ENCODE data around the gene PRRG3.

Gene PRRG3

DNA sequence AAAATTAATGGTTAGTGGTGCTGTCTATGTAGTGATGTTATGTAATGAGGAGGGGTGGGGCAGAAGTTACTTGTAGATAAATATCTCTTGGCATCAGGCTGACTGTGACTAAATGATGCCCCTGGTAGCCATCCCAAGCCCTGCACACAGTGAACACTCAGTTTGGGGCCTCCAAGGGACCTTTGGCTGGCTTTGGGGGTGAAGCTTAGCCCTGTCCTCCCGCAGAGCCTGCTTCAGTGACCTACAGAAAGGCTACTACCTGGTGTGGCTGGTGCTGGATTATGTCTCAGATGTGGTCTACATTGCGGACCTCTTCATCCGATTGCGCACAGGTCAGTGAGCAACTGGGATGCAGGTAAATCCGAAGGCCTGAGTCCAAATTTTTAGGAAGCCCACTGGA, 47.1 kb downstream of the PRRG3 start:
- no peak for DNase-seq (ENCODE audit: low spot score)
- no peaks in the 10 kb centered on the region for H3K9me3 Mint-ChIP-seq
- H3K27me3 Mint-ChIP-seq (ENCODE audit: low read depth), result no peaks in the 10 kb centered on the region
- no peak overlapping the region for H3K27ac Mint-ChIP-seq
- no peaks in the 10 kb centered on the region for H3K36me3 Mint-ChIP-seq (ENCODE audit: low read depth)
- H3K4me3 Mint-ChIP-seq, result no peak overlapping the region
- no peaks in the 10 kb centered on the region for H3K4me1 Mint-ChIP-seq (ENCODE audit: low read depth)

DNA sequence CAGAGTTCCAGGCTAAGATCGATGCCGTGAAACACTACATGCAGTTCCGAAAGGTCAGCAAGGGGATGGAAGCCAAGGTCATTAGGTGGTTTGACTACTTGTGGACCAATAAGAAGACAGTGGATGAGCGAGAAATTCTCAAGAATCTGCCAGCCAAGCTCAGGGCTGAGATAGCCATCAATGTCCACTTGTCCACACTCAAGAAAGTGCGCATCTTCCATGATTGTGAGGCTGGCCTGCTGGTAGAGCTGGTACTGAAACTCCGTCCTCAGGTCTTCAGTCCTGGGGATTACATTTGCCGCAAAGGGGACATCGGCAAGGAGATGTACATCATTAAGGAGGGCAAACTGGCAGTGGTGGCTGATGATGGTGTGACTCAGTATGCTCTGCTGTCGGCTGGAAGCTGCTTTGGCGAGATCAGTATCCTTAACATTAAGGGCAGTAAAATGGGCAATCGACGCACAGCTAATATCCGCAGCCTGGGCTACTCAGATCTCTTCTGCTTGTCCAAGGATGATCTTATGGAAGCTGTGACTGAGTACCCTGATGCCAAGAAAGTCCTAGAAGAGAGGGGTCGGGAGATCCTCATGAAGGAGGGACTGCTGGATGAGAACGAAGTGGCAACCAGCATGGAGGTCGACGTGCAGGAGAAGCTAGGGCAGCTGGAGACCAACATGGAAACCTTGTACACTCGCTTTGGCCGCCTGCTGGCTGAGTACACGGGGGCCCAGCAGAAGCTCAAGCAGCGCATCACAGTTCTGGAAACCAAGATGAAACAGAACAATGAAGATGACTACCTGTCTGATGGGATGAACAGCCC, 48.6 kb downstream of the PRRG3 start:
- Mint-ChIP-seq H3K9me3 (no peaks in the 10 kb centered on the region), H3K4me1 (ENCODE audit: low read depth) (no peaks in the 10 kb centered on the region), H3K36me3 (ENCODE audit: low read depth) (no peaks in the 10 kb centered on the region), H3K4me3 (no peak overlapping the region), H3K27ac (no peak overlapping the region), H3K27me3 (ENCODE audit: low read depth) (no peaks in the 10 kb centered on the region)
- no peak for DNase-seq (ENCODE audit: low spot score)

- H3K36me3 Mint-ChIP-seq (ENCODE audit: low read depth), result no peaks in the 10 kb centered on the region
- H3K9me3 Mint-ChIP-seq, result no peaks in the 10 kb centered on the region
- H3K27ac Mint-ChIP-seq, result no peak overlapping the region
These were observed 50.4 kb downstream of the PRRG3 start for GRCh38 chrX:151745651-151746050.

GRCh38 chrX:151746502-151746901, 51.2 kb downstream of the PRRG3 start:
- no peak overlapping the region for H3K4me3 Mint-ChIP-seq
- no peak for DNase-seq (ENCODE audit: low spot score)
- H3K27ac Mint-ChIP-seq, result no peak overlapping the region
- no peaks in the 10 kb centered on the region for H3K27me3 Mint-ChIP-seq (ENCODE audit: low read depth)
- no peaks in the 10 kb centered on the region for H3K36me3 Mint-ChIP-seq (ENCODE audit: low read depth)
- H3K9me3 Mint-ChIP-seq, result no peaks in the 10 kb centered on the region
- H3K4me1 Mint-ChIP-seq (ENCODE audit: low read depth), result no peaks in the 10 kb centered on the region

More at GRCh38 chrX:151745651-151746050, 50.4 kb downstream of the PRRG3 start:
- Mint-ChIP-seq H3K4me3 (no peak overlapping the region), H3K27me3 (ENCODE audit: low read depth) (no peaks in the 10 kb centered on the region), H3K4me1 (ENCODE audit: low read depth) (no peaks in the 10 kb centered on the region)
- DNase-seq (ENCODE audit: low spot score), result no peak

DNA sequence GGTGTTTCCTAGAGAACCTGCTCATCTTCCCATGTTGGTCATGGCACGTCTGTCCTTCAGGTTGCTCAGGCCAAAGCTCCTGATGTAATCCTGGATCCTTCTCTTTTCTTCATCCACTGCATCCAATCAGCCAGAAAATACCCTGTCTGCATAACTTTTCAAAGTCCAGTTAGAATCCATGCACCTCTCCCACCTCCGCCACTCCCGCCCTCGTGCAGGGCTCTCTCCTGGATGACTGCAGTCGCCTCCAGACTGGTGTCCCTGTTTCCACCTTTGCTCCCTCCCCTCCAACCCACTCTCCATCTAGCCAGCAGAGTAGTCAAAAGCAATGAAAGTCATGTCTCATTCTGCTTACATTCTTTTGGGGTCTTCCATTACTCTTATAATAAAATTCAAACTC, 55.3 kb downstream of the PRRG3 start:
- Mint-ChIP-seq H3K4me1 (ENCODE audit: low read depth) (no peaks in the 10 kb centered on the region), H3K4me3 (no peak overlapping the region), H3K36me3 (ENCODE audit: low read depth) (no peaks in the 10 kb centered on the region), H3K9me3 (no peaks in the 10 kb centered on the region), H3K27me3 (ENCODE audit: low read depth) (no peaks in the 10 kb centered on the region), H3K27ac (no peak overlapping the region)
- DNase-seq (ENCODE audit: low spot score), result no peak

GRCh38 chrX:151752847-151753246, 57.6 kb downstream of the PRRG3 start:
- H3K9me3 Mint-ChIP-seq, result no peaks in the 10 kb centered on the region
- no peaks in the 10 kb centered on the region for H3K27me3 Mint-ChIP-seq (ENCODE audit: low read depth)
- H3K4me1 Mint-ChIP-seq (ENCODE audit: low read depth), result no peaks in the 10 kb centered on the region
- DNase-seq (ENCODE audit: low spot score), result no peak
- no peaks in the 10 kb centered on the region for H3K36me3 Mint-ChIP-seq (ENCODE audit: low read depth)
- H3K27ac Mint-ChIP-seq, result no peak overlapping the region
- no peak overlapping the region for H3K4me3 Mint-ChIP-seq

DNA sequence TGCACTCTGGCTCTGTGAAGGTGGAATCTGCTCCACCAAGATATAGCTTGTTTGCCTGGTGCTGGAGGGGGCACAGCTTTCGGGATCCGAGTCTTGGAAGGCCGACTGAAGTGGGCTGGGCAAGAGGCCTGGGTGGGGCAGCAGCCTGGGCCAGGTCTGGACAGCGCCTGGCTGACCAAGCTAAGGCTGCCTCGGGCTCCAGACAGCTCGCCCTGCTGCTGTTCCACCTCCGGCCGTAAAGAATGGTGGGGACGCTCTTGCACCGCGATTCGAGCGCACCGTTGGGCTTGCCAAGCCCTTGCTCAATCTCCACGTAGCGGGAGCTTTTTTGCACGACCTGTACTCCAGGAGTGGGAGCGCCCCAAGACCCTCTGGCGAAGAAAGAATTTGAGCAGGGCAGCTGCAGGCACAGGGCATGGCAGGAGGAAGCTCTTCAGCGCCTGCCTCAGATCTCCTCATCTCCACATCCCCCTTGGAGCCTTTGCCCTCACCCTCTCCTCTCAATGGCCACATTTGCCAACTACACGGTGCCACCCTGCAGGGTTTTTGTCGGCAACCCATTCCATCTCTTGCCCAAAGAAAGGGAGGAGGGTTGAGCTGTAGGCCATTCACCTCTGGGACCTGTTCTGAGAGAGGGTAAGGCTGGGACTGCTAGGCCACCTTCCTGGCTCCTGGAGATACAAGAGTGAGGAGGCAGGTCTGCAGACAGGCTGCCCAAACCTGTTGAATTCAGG, 58.2 kb downstream of the PRRG3 start:
- H3K36me3 Mint-ChIP-seq (ENCODE audit: low read depth), result no peaks in the 10 kb centered on the region
- H3K9me3 Mint-ChIP-seq, result no peaks in the 10 kb centered on the region
- no peak for DNase-seq (ENCODE audit: low spot score)
- H3K27me3 Mint-ChIP-seq (ENCODE audit: low read depth), result no peaks in the 10 kb centered on the region
- no peak overlapping the region for H3K4me3 Mint-ChIP-seq
- H3K4me1 Mint-ChIP-seq (ENCODE audit: low read depth), result no peaks in the 10 kb centered on the region
- no peak overlapping the region for H3K27ac Mint-ChIP-seq

GRCh38 chrX:151754047-151754429, 58.8 kb downstream of the PRRG3 start:
- Mint-ChIP-seq H3K36me3 (ENCODE audit: low read depth) (no peaks in the 10 kb centered on the region), H3K9me3 (no peaks in the 10 kb centered on the region), H3K27me3 (ENCODE audit: low read depth) (no peaks in the 10 kb centered on the region)

GRCh38 chrX:151754641-151755215, 59.5 kb downstream of the PRRG3 start:
- Mint-ChIP-seq H3K4me1 (ENCODE audit: low read depth) (no peaks in the 10 kb centered on the region), H3K27ac (no peak overlapping the region), H3K9me3 (no peaks in the 10 kb centered on the region), H3K4me3 (no peak overlapping the region), H3K27me3 (ENCODE audit: low read depth) (no peaks in the 10 kb centered on the region), H3K36me3 (ENCODE audit: low read depth) (no peaks in the 10 kb centered on the region)
- DNase-seq (ENCODE audit: low spot score), result no peak

More at GRCh38 chrX:151754047-151754429, 58.8 kb downstream of the PRRG3 start:
- Mint-ChIP-seq H3K4me1 (ENCODE audit: low read depth) (no peaks in the 10 kb centered on the region), H3K27ac (no peak overlapping the region), H3K4me3 (no peak overlapping the region)
- no peak for DNase-seq (ENCODE audit: low spot score)
